Neural cell (in vitro differentiated cells): ENCODE data around the gene VWA1. TPM values are rescaled to one million over a fixed set of nuclear protein-coding genes. Genes with fewer than 3 reads are reported as not detected.

ENCODE experiments used
- H2AFZ ChIP-seq: fragments of 200-600, 300-800 bp; sonication (generic), shearing (Covaris generic); 2 replicates; pipeline ENCODE4 v1.6.0; 2014; ENCODE audit warnings: low read depth, mild to moderate bottlenecking, antibody characterized with exemption, low read length, moderate library complexity
- H3F3A ChIP-seq: fragments of 200-600 bp; shearing (Covaris generic); 2 replicates; pipeline ENCODE4 v1.6.1; 2016; ENCODE audit warnings: mild to moderate bottlenecking, moderate library complexity, mixed read lengths, antibody characterized with exemption, low read length; ENCODE audit not compliant: insufficient read depth, poor library complexity, severe bottlenecking
- H3K27ac ChIP-seq: fragments of 200-600, 300-800 bp; sonication (generic), shearing (Covaris generic); 2 replicates; pipeline ENCODE4 v1.5.1; 2014; ENCODE audit warnings: mild to moderate bottlenecking, low read length, moderate library complexity
- H3K27me3 ChIP-seq: fragments of 300-800, 200-600 bp; sonication (generic), shearing (Covaris generic); 2 replicates; pipeline ENCODE4 v1.6.0; 2014; ENCODE audit warnings: mild to moderate bottlenecking, low read depth, low read length, moderate library complexity; ENCODE audit not compliant: insufficient read depth
- H3K36me3 ChIP-seq: fragments of 300-800, 200-600 bp; sonication (generic), shearing (Covaris generic); 2 replicates; pipeline ENCODE4 v1.5.1; 2014; ENCODE audit warnings: mild to moderate bottlenecking, antibody characterized with exemption, low read length, moderate library complexity; ENCODE audit not compliant: insufficient read depth
- H3K4me2 ChIP-seq: fragments of 300-800, 200-600 bp; sonication (generic), shearing (Covaris generic); 2 replicates; pipeline ENCODE4 v1.6.0; 2014; ENCODE audit warnings: mild to moderate bottlenecking, low read length
- H3K4me3 ChIP-seq: fragments of 300-800, 200-600 bp; sonication (generic), shearing (Covaris generic); 2 replicates; pipeline ENCODE4 v1.5.1; 2014; ENCODE audit warnings: mild to moderate bottlenecking, low read length, moderate library complexity
- H3K79me2 ChIP-seq: fragments of 200-600 bp; shearing (Covaris generic); replicated peaks from 2 replicates; pipeline ENCODE4 v1.6.0; 2014; ENCODE audit warnings: mild to moderate bottlenecking, low read length, moderate library complexity; ENCODE audit not compliant: insufficient read depth
- H3K9ac ChIP-seq: fragments of 300-800, 200-600 bp; sonication (generic), shearing (Covaris generic); 2 replicates; pipeline ENCODE4 v1.6.1; 2016; ENCODE audit warnings: mild to moderate bottlenecking, low read length, mixed read lengths
- H3K9me2 ChIP-seq: fragments of 200-600 bp; shearing (Covaris generic); 2 replicates; pipeline ENCODE4 v1.6.1; 2016; ENCODE audit warnings: mild to moderate bottlenecking, low read length, mixed read lengths; ENCODE audit not compliant: insufficient read depth
- H3K9me3 ChIP-seq: fragments of 200-600, 300-800 bp; sonication (generic), shearing (Covaris generic); 2 replicates; pipeline ENCODE4 v1.6.1; 2016; ENCODE audit warnings: mild to moderate bottlenecking, mixed run types, low read length, moderate library complexity, mixed read lengths
- H4K20me1 ChIP-seq: fragments of 200-600 bp; shearing (Covaris generic); 2 replicates; pipeline ENCODE4 v1.6.1; 2016; ENCODE audit warnings: mild to moderate bottlenecking, mixed run types; ENCODE audit not compliant: insufficient read depth
- EP300 ChIP-seq: fragments of 450-650 bp; conservative IDR thresholded peaks from 2 replicates; pipeline ENCODE4 v1.6.1; 2014; ENCODE audit warnings: antibody characterized with exemption, mild to moderate bottlenecking, moderate library complexity; ENCODE audit not compliant: poor library complexity, severe bottlenecking
- EZH2 ChIP-seq: fragments of 200-600, 300-800 bp; shearing (Covaris generic), sonication (generic); IDR thresholded peaks from 2 replicates; pipeline ENCODE4 v1.6.1; 2014; ENCODE audit warnings: antibody characterized with exemption, low read length, borderline replicate concordance, mild to moderate bottlenecking; ENCODE audit not compliant: insufficient read depth, poor library complexity, severe bottlenecking
- MXI1 ChIP-seq: fragments of 450-650 bp; conservative IDR thresholded peaks from 2 replicates; pipeline ENCODE4 v1.6.1; 2014; ENCODE audit warnings: antibody characterized with exemption, mild to moderate bottlenecking; ENCODE audit not compliant: poor library complexity, severe bottlenecking
- POLR2AphosphoS5 ChIP-seq: IDR thresholded peaks from 2 replicates; pipeline ENCODE4 v1.6.1; 2012
- RAD21 ChIP-seq: fragments of 450-650 bp; conservative IDR thresholded peaks from 2 replicates; pipeline ENCODE4 v1.6.1; 2014; ENCODE audit warnings: antibody characterized with exemption, mild to moderate bottlenecking, moderate library complexity
- SMC3 ChIP-seq: fragments of 450-650 bp; conservative IDR thresholded peaks from 2 replicates; pipeline ENCODE4 v1.6.1; 2014; ENCODE audit warnings: antibody characterized with exemption, mild to moderate bottlenecking, moderate library complexity; ENCODE audit not compliant: poor library complexity
- TAF1 ChIP-seq: IDR thresholded peaks from 2 replicates; pipeline ENCODE4 v1.6.1; 2012; ENCODE audit warnings: low read depth
- polyA plus RNA-seq: library from polyadenylated mRNA; depleted of rRNA; stranded (reverse); fragments of >200 nt; gene quantifications from 2 replicates; pipeline ENCODE4 v1.2.3, GENCODE V29; 2014
- TF ChIP-seq, protein P1 (sequence below): fragments of 450-650 bp; IDR thresholded peaks from 2 replicates; pipeline ENCODE4 v1.5.1; 2014; ENCODE audit warnings: antibody characterized with exemption, mild to moderate bottlenecking, moderate library complexity; ENCODE audit not compliant: poor library complexity, severe bottlenecking
- TF ChIP-seq, protein P2 (sequence below): IDR thresholded peaks from 2 replicates; pipeline ENCODE4 v1.6.1; 2012; ENCODE audit warnings: borderline replicate concordance

The VWA1 gene
- polyA plus RNA-seq, 1 donor from 2014 or later: 0.88 TPM

DNA sequence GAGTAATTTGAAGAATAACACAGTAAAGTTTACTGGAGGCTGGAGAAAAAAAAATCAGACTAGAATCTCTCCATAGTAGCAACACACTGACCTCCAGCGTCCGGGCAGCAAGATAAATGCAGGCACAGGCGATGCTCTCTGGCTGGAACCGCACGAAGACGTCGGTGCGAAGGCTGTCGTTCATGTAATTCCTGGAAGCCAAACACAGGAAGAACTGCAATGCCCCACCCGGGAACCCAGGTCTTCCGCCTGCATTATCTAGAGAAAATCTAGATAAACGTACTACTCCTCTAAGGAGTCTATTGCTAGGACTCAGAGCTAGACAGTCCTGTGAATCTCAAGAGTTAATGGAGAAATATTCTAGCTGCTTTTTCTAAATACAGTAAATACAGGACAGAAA, 44.8 kb upstream of the VWA1 start:
- TF ChIP-seq SMC3 (no peak), EP300 (no peak), MXI1 (no peak), TAF1 (no peak), RAD21 (no peak), POLR2AphosphoS5 (no peak), EZH2 (no peak)
- TF ChIP-seq, protein P1, sequence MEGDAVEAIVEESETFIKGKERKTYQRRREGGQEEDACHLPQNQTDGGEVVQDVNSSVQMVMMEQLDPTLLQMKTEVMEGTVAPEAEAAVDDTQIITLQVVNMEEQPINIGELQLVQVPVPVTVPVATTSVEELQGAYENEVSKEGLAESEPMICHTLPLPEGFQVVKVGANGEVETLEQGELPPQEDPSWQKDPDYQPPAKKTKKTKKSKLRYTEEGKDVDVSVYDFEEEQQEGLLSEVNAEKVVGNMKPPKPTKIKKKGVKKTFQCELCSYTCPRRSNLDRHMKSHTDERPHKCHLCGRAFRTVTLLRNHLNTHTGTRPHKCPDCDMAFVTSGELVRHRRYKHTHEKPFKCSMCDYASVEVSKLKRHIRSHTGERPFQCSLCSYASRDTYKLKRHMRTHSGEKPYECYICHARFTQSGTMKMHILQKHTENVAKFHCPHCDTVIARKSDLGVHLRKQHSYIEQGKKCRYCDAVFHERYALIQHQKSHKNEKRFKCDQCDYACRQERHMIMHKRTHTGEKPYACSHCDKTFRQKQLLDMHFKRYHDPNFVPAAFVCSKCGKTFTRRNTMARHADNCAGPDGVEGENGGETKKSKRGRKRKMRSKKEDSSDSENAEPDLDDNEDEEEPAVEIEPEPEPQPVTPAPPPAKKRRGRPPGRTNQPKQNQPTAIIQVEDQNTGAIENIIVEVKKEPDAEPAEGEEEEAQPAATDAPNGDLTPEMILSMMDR: no peak
- TF ChIP-seq, protein P2, sequence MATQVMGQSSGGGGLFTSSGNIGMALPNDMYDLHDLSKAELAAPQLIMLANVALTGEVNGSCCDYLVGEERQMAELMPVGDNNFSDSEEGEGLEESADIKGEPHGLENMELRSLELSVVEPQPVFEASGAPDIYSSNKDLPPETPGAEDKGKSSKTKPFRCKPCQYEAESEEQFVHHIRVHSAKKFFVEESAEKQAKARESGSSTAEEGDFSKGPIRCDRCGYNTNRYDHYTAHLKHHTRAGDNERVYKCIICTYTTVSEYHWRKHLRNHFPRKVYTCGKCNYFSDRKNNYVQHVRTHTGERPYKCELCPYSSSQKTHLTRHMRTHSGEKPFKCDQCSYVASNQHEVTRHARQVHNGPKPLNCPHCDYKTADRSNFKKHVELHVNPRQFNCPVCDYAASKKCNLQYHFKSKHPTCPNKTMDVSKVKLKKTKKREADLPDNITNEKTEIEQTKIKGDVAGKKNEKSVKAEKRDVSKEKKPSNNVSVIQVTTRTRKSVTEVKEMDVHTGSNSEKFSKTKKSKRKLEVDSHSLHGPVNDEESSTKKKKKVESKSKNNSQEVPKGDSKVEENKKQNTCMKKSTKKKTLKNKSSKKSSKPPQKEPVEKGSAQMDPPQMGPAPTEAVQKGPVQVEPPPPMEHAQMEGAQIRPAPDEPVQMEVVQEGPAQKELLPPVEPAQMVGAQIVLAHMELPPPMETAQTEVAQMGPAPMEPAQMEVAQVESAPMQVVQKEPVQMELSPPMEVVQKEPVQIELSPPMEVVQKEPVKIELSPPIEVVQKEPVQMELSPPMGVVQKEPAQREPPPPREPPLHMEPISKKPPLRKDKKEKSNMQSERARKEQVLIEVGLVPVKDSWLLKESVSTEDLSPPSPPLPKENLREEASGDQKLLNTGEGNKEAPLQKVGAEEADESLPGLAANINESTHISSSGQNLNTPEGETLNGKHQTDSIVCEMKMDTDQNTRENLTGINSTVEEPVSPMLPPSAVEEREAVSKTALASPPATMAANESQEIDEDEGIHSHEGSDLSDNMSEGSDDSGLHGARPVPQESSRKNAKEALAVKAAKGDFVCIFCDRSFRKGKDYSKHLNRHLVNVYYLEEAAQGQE: no peak
- peaks cover 3% of the 10 kb centered on the region for H3K79me2 ChIP-seq
- no peak overlapping the region for H2AFZ ChIP-seq

DNA sequence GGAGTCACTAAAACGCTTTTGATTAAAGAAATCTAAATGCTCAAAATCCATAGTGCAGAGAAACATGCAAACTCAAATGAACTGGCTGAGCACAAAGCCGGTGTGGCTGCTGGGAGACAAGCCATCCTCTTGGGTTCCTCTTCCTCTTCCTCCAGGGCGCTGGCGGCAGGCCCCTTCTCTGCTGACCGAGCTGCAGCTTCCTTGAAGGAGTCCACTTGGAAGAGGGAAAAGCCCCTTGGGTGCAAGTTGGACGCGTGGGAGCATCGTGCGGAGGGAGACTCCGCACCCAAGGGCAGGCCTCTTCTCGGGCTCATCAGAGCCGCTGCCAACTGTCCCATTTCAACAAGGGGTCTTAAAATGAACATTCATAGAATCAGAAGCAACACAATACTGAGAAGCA, 44.3 kb upstream of the VWA1 start:
- no peak overlapping the region for H2AFZ ChIP-seq
- H3K9ac ChIP-seq: no peak overlapping the region
- TF ChIP-seq TAF1 (no peak), RAD21 (no peak), EZH2 (no peak), EP300 (no peak), MXI1 (no peak), SMC3 (no peak), POLR2AphosphoS5 (no peak)
- TF ChIP-seq, protein P2: no peak
- TF ChIP-seq, protein P1: no peak
- no peaks in the 10 kb centered on the region for H3K9me3 ChIP-seq
- H3F3A ChIP-seq: no peaks in the 10 kb centered on the region
- H3K36me3 ChIP-seq: no peaks in the 10 kb centered on the region
- H3K9me2 ChIP-seq: no peaks in the 10 kb centered on the region
- H4K20me1 ChIP-seq: no peaks in the 10 kb centered on the region
- H3K4me2 ChIP-seq: no peak overlapping the region
- peaks cover 3% of the 10 kb centered on the region for H3K79me2 ChIP-seq
- H3K27ac ChIP-seq: no peak overlapping the region
- no peaks in the 10 kb centered on the region for H3K27me3 ChIP-seq
- H3K4me3 ChIP-seq: no peak overlapping the region

More for the DNA sequence above, 44.8 kb upstream of the VWA1 start:
- no peaks in the 10 kb centered on the region for H3K9me2 ChIP-seq
- no peaks in the 10 kb centered on the region for H3F3A ChIP-seq
- no peaks in the 10 kb centered on the region for H3K36me3 ChIP-seq
- H3K4me2 ChIP-seq: no peak overlapping the region
- H4K20me1 ChIP-seq: no peaks in the 10 kb centered on the region
- H3K27ac ChIP-seq: no peak overlapping the region
- H3K9ac ChIP-seq: no peak overlapping the region
- no peaks in the 10 kb centered on the region for H3K27me3 ChIP-seq
- H3K4me3 ChIP-seq: no peak overlapping the region
- no peaks in the 10 kb centered on the region for H3K9me3 ChIP-seq
